HepG2 (cell line): ENCODE measurements around the gene SGCD. TPM values are rescaled to one million over a fixed set of nuclear protein-coding genes. Genes with fewer than 3 reads are reported as not detected.

Source experiments
- ATAC-seq: fragments of 200-7000 bp; cut with Tn5 transposase; 3 replicates; pipeline ENCODE4 v1.9.1; 2020; ENCODE audit warnings: mild to moderate bottlenecking, moderate library complexity
- BruUV-seq: library from RNA; stranded (reverse); fragments of 400-500 nt; replicated peaks from 2 replicates; lab custom pipeline; 2021; lab: Mats Ljungman, UMichigan
- CTCF ChIA-PET: fragments of 300-600 bp; formaldehyde crosslinking; extraction: SDS; loops from one replicate; lab custom pipeline; 2021; ENCODE audit warnings: low total read pairs, inconsistent platforms, low intra/inter-chr PET ratio; lab: Yijun Ruan, JAX
- POLR2A ChIA-PET: fragments of 350-600 bp; sonication (Branson Sonifier 250); formaldehyde crosslinking; loops from one replicate; lab custom pipeline; 2020; ENCODE audit warnings: antibody characterized with exemption, inconsistent platforms; lab: Yijun Ruan, JAX
- DNase-seq: peaks from one replicate; pipeline ENCODE4 v3.0.0-alpha.2; 2015; ENCODE audit warnings: low spot score
- FAIRE-seq: peaks from 3 replicates; lab custom pipeline; 2011; peaks lifted over from hg19 to GRCh38; lab: Jason Lieb, UNC
- H2AFZ ChIP-seq: one replicate; pipeline ENCODE4 v1.6.1; 2011; ENCODE audit warnings: low read length, inconsistent platforms
- H3K27ac ChIP-seq: fragments of 300-600 bp; 3 replicates; pipeline ENCODE4 v1.8.0; 2011; ENCODE audit warnings: mixed run types, mild to moderate bottlenecking, mixed read lengths, low read length, inconsistent platforms; ENCODE audit not compliant: insufficient read depth; ENCODE audit errors: extremely low read length
- H3K27me3 ChIP-seq, 2 experiments: fragments of 200-600 bp in 1 of 2; 2 replicates in 1 of 2; 3 replicates in 1 of 2; pipeline versions ENCODE4 v1.6.0 to v1.8.0; 2011; ENCODE audit warnings: low read length in 2 of 2, mild to moderate bottlenecking in 2 of 2, moderate library complexity in 2 of 2, inconsistent platforms in 1 of 2; ENCODE audit not compliant: insufficient read depth in 2 of 2, control insufficient read depth in 1 of 2
- H3K36me3 ChIP-seq, 2 experiments: fragments of 200-600 bp in 1 of 2; replicated peaks in 1 of 2; 2 replicates in 1 of 2; 3 replicates in 1 of 2; pipeline versions ENCODE4 v1.5.1 to v1.8.0; 2011; ENCODE audit warnings: low read length in 2 of 2, inconsistent platforms in 1 of 2; ENCODE audit not compliant: insufficient read depth in 2 of 2, control insufficient read depth in 1 of 2
- H3K4me1 ChIP-seq: 2 replicates; pipeline ENCODE4 v1.5.1; 2012; ENCODE audit warnings: low read length, inconsistent platforms; ENCODE audit not compliant: insufficient read depth
- H3K4me2 ChIP-seq: 2 replicates; pipeline ENCODE4 v1.6.0; 2011; ENCODE audit warnings: low read depth, low read length, inconsistent platforms
- H3K4me3 ChIP-seq, 3 experiments: fragments of 200-600 bp in 1 of 3; sonication (generic), shearing (Covaris generic) in 1 of 3; replicated peaks in 1 of 3; 2 replicates each; pipeline ENCODE4 v1.5.1; 2011 to 2016; ENCODE audit warnings: low read length in 3 of 3, inconsistent platforms in 2 of 3, low read depth in 2 of 3, mild to moderate bottlenecking in 2 of 3, control low read depth in 1 of 3, mixed read lengths in 1 of 3; ENCODE audit not compliant: insufficient read depth in 1 of 3
- H3K79me2 ChIP-seq: one replicate; pipeline ENCODE4 v1.6.1; 2011; ENCODE audit warnings: low read length, inconsistent platforms; ENCODE audit not compliant: insufficient read depth
- H3K9ac ChIP-seq: 2 replicates; pipeline ENCODE4 v1.6.0; 2011; ENCODE audit warnings: mild to moderate bottlenecking, low read depth, low read length, inconsistent platforms; ENCODE audit not compliant: insufficient read depth
- H3K9me3 ChIP-seq: 2 replicates; pipeline ENCODE4 v1.5.1; 2012; ENCODE audit warnings: mild to moderate bottlenecking, low read length
- H4K20me1 ChIP-seq: 2 replicates; pipeline ENCODE4 v1.6.0; 2011; ENCODE audit warnings: inconsistent platforms, mild to moderate bottlenecking, low read length, moderate library complexity; ENCODE audit not compliant: insufficient read depth
- BCL6 ChIP-seq: IDR thresholded peaks from 2 replicates; pipeline ENCODE4 v1.6.1; 2016; ENCODE audit warnings: missing genetic modification reagents, missing compliant biosample characterization
- HES4 ChIP-seq: sonication (generic); formaldehyde crosslinking; IDR thresholded peaks from 2 replicates; pipeline ENCODE4 v1.9.0; 2021; ENCODE audit warnings: mild to moderate bottlenecking, missing genetic modification reagents, borderline replicate concordance
- HOXA9 ChIP-seq: sonication (generic); formaldehyde crosslinking; IDR thresholded peaks from 2 replicates; pipeline ENCODE4 v1.8.1; 2022; ENCODE audit warnings: missing genetic modification reagents, mild to moderate bottlenecking, moderate library complexity, borderline replicate concordance
- NRL ChIP-seq: sonication (generic); formaldehyde crosslinking; IDR thresholded peaks from 2 replicates; pipeline ENCODE4 v1.5.0; 2020; ENCODE audit warnings: missing genetic modification reagents, mild to moderate bottlenecking, moderate library complexity, borderline replicate concordance
- PCBP2 ChIP-seq: fragments of 200-400 bp; formaldehyde crosslinking; optimal IDR thresholded peaks from 2 replicates; pipeline ENCODE3; 2018; ENCODE audit warnings: low read length, low read depth; ENCODE audit not compliant: poor library complexity, severe bottlenecking
- ZNF18 ChIP-seq: sonication (generic); formaldehyde crosslinking; IDR thresholded peaks from 2 replicates; pipeline ENCODE4 v1.8.0; 2022; ENCODE audit warnings: mild to moderate bottlenecking, missing genetic modification reagents; ENCODE audit not compliant: insufficient replicate concordance
- ZNF552 ChIP-seq: sonication (generic); formaldehyde crosslinking; IDR thresholded peaks from 2 replicates; pipeline ENCODE4 v1.9.0; 2022; ENCODE audit warnings: missing genetic modification reagents, mild to moderate bottlenecking, borderline replicate concordance
- ZNF75D ChIP-seq: sonication (generic); formaldehyde crosslinking; IDR thresholded peaks from 2 replicates; pipeline ENCODE4 v1.8.1; 2023; ENCODE audit warnings: missing genetic modification reagents, mild to moderate bottlenecking, borderline replicate concordance
- WGBS: methylation state at CpG from one replicate; pipeline ENCODE4 v1.1.6; 2017; ENCODE audit warnings: low lambda C conversion rate; 5-methylcytosine and 5-hydroxymethylcytosine counted together
- in situ Hi-C: cut with HindIII; loops from 2 replicates; pipeline ENCODE4 v1.10.0; 2017; ENCODE audit warnings: low pct_unique_long_range_greater_than_20kb; ENCODE audit not compliant: extremely low pct_ligation_motif_present
- intact Hi-C: fragments of 100-400 bp; cut with micrococcal nuclease; formaldehyde crosslinking; loops from one replicate; pipeline ENCODE4 v1.10.0; 2022; ENCODE audit not compliant: unreplicated experiment
- polyA plus RNA-seq, 8 experiments: library from polyadenylated mRNA; depleted of rRNA in 3 of 8; stranded (reverse) in 7 of 8; unstranded in 1 of 8; fragments of >200 nt; fragmentation: Illumina TruSeq in 4 of 8; extraction: Trizol in 4 of 8; gene quantifications; 2 replicates each; pipeline versions ENCODE4 v1.2.1 to v1.2.3, GENCODE V29; 2011 to 2016; ENCODE audit warnings: low read depth in 4 of 8, missing spikeins in 1 of 8, mixed read lengths in 1 of 8; ENCODE audit not compliant: insufficient read depth in 1 of 8
- total RNA-seq, 5 experiments: library from RNA; depleted of rRNA; stranded (reverse); fragments of >200 nt; fragmentation: Illumina TruSeq; extraction: Trizol; gene quantifications; 2 replicates each; pipeline ENCODE4 v1.2.3, GENCODE V29; 2016; ENCODE audit warnings: low read depth in 1 of 5
- TF ChIP-seq, protein P1 (sequence below): sonication (generic); formaldehyde crosslinking; IDR thresholded peaks from 2 replicates; pipeline ENCODE4 v1.5.1; 2020; ENCODE audit warnings: missing genetic modification reagents, mild to moderate bottlenecking, borderline replicate concordance

SGCD gene
- total and polyA plus RNA-seq, 2 of the 13 experiments (the other 11 are each of a cell fraction or from before 2014, with no cell fraction given), result not detected

DNA sequence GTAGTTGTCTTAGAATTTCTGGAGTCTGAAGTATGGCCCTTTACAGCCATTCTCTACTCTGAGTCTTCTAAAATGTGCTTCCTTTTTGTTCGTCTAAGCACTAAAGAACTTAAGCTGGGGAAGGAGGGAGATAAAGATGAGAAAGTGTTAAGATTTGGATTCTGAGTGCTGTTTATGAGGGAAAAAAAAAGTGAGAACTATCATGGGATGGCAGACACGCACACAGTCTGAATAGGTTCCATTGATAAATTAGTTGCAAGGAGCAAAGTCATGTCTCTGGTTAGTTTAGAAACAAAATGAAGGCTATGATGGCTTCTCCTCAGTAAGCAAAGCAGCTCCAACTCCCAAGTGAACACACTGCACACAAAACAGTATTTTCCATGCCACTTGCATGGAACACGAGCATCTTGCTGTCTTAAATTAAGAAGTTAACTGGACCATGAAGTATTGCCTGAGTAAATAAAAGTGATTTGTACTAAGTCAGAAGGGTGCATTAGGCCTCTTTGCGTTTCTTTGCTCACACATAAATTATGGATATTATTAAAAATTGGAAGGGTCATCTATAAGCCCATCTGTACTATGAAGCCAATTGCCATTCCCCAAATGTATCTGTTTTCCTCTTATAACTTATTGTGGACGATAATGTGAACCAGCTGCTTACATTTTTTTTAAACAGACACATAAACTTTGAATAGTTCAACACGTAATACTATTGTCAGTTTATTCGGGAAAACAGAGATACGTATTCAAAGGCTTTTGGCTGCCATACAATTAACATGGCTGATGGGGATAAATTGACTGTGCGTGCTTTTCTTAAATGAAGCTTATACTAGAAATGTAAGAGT lies 199.3 kb downstream of the SGCD start:
- DNase-seq (no peak), FAIRE-seq (no peak), ATAC-seq (no peak)
- H3K36me3 ChIP-seq, result no peaks in the 10 kb centered on the region
- H3K4me1 ChIP-seq, result no peaks in the 10 kb centered on the region
- no peak overlapping the region for H3K4me3 ChIP-seq
- no peaks in the 10 kb centered on the region for H3K27me3 ChIP-seq
- in situ Hi-C loops (no loop called here), intact Hi-C loops (no loop called here)
- no peak overlapping the region for H3K9ac ChIP-seq
- no peak overlapping the region for H2AFZ ChIP-seq
- H4K20me1 ChIP-seq, result no peaks in the 10 kb centered on the region
- H3K79me2 ChIP-seq, result no peaks in the 10 kb centered on the region
- H3K4me2 ChIP-seq, result no peak overlapping the region
- POLR2A ChIA-PET, result no interaction called here
- H3K27ac ChIP-seq, result no peak overlapping the region
- TF ChIP-seq ZNF18 (CRISPR knock-in tag), result no peak
- no peaks in the 10 kb centered on the region for H3K9me3 ChIP-seq
- CTCF ChIA-PET, result no interaction called here
- BruUV-seq, result no TSS peak
- 9% methylated on average over 9 of the region's 9 CpGs for WGBS

DNA sequence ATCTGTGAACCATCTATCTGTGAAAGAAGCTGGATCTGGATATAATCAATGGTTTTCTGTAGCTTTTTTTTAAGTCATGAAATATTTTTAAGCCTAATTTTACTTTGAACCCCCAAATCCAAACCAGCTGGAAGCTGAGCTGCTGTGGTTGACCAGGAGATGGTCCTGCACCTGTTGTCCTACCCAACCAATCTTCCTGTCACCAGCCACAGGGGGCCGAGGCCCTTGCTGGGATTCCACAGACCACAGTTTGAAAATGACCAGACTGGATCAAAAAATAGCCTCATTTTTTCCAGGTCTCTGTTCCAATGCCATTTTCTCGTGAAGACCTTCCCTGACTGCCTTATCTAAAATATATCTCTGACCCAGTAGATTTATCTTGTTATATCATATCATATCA lies 200.6 kb downstream of the SGCD start:
- H4K20me1 ChIP-seq, result no peaks in the 10 kb centered on the region
- H3K79me2 ChIP-seq, result no peaks in the 10 kb centered on the region
- H3K27ac ChIP-seq, result no peak overlapping the region
- no peaks in the 10 kb centered on the region for H3K4me1 ChIP-seq
- H3K9me3 ChIP-seq, result no peaks in the 10 kb centered on the region
- DNase-seq (no peak), FAIRE-seq (no peak), ATAC-seq (no peak)
- H3K4me2 ChIP-seq, result no peak overlapping the region
- ChIA-PET POLR2A (no interaction called here), CTCF (no interaction called here)
- WGBS, result 6% methylated on average over 2 of the region's 2 CpGs
- intact Hi-C loops (no loop called here), in situ Hi-C loops (no loop called here)
- H3K4me3 ChIP-seq, result no peak overlapping the region
- no TSS peak for BruUV-seq
- no peak overlapping the region for H2AFZ ChIP-seq
- no peaks in the 10 kb centered on the region for H3K36me3 ChIP-seq
- no peaks in the 10 kb centered on the region for H3K27me3 ChIP-seq
- no peak overlapping the region for H3K9ac ChIP-seq
- TF ChIP-seq NRL (CRISPR knock-in tag) (no peak), BCL6 (CRISPR knock-in tag) (no peak), ZNF552 (CRISPR knock-in tag) (no peak), ZNF75D (CRISPR knock-in tag) (no peak), PCBP2 (no peak), HES4 (CRISPR knock-in tag) (no peak), HOXA9 (CRISPR knock-in tag) (no peak)
- TF ChIP-seq, protein P1, sequence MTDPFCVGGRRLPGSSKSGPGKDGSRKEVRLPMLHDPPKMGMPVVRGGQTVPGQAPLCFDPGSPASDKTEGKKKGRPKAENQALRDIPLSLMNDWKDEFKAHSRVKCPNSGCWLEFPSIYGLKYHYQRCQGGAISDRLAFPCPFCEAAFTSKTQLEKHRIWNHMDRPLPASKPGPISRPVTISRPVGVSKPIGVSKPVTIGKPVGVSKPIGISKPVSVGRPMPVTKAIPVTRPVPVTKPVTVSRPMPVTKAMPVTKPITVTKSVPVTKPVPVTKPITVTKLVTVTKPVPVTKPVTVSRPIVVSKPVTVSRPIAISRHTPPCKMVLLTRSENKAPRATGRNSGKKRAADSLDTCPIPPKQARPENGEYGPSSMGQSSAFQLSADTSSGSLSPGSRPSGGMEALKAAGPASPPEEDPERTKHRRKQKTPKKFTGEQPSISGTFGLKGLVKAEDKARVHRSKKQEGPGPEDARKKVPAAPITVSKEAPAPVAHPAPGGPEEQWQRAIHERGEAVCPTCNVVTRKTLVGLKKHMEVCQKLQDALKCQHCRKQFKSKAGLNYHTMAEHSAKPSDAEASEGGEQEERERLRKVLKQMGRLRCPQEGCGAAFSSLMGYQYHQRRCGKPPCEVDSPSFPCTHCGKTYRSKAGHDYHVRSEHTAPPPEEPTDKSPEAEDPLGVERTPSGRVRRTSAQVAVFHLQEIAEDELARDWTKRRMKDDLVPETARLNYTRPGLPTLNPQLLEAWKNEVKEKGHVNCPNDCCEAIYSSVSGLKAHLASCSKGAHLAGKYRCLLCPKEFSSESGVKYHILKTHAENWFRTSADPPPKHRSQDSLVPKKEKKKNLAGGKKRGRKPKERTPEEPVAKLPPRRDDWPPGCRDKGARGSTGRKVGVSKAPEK (CRISPR knock-in tag), result no peak
